ENCODE results near the gene NT5DC1. TPM values are rescaled to one million over a fixed set of nuclear protein-coding genes. Genes with fewer than 3 reads are reported as not detected.

The NT5DC1 gene
- total RNA-seq, 2 donors from 2014 or later: 28.4 to 33.9 TPM

DNA sequence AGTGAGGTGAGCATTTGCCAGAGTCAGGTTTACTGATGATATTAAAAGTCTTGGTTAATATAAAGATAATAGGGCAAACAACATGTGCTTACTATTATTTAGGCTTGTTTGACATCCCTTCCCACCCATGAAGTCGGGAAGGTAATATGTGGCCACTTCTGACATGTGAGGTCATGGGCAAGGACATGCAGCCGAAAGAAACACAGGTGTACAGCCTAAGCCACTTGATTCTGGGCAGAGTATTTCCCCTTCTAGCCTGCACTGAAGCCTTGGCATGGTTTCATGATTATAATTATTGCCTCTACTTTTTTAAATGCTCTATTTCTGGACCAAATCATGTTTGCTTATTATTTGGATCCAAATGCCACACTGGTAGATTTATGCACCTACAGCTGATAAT is 100.9 kb downstream of the NT5DC1 start:
- Mint-ChIP-seq H3K27me3 (no peaks in the 10 kb centered on the region), H3K36me3 (no peaks in the 10 kb centered on the region), H3K4me1 (ENCODE audit: low read depth in 2 of 2) (peaks cover 20 to 28% of the 10 kb centered on the region in 2 donors), H3K4me3 (no peak overlapping the region), H3K9me3 (peaks cover 3% of the 10 kb centered on the region), H3K27ac (peak overlapping the region in 1 of 2 donors; percentile 19)
- DNase-seq (ENCODE audit: low spot score): no peak
- ATAC-seq: no peak

DNA sequence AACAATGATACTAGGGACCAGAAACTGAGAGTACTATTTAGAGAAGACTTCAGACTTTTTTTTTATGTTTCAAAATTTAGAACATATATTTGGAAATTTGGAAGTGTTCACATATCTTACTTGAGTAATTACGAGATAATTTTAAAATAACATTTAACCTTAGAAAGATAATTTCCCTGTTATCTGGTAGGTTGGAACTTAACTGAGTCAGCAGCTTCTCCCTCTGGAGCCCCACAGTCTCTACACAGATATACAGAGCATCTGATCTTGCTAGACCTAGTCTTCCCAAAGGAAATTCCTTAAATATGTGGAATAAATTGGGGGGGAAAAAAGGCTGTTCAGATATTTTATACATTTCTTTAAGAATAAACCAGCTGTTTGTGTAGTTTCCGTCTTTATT is 104.6 kb downstream of the NT5DC1 start:
- DNase-seq (ENCODE audit: low spot score): no peak
- ATAC-seq: no peak
- peaks cover 20 to 29% of the 10 kb centered on the region in 2 donors for H3K4me1 Mint-ChIP-seq (ENCODE audit: low read depth in 2 of 2)
- peak overlapping the region; percentile 50 for H3K4me3 Mint-ChIP-seq
- H3K9me3 Mint-ChIP-seq: no peaks in the 10 kb centered on the region
- peak overlapping the region; percentile 72 to 86 for H3K27ac Mint-ChIP-seq
- no peaks in the 10 kb centered on the region for H3K27me3 Mint-ChIP-seq
- H3K36me3 Mint-ChIP-seq: no peaks in the 10 kb centered on the region

DNA sequence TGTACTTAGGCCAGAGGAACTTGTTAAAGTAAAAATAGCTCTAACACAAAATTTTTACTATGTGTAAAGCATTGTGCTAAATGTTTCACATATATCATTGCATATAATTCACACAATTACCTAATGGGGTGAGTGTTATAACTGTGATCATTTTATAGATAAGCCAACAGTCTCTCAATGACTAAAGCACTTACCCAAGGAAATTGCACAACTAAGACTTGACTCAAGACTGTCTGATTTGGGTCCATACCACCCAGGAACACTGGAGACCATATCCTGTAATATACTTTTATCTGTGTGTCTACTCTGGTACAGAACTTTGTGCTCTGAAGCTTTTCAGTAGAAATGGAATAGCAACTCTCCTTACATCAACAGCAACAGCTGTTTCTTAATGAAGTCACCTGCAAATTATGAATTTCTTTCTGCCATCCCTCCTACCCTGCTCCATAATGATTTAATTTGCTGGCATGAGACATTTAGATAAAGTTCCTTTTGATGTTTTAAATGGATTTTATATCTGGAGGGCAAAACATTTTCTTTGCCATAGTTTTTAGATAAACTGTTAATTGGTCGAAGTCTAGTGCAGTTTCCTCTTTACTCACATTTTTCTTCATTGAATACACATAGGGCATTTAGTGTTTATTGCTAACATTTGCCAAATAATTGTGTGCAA is 105.7 kb downstream of the NT5DC1 start:
- no peaks in the 10 kb centered on the region for H3K9me3 Mint-ChIP-seq
- no peak for DNase-seq (ENCODE audit: low spot score)
- ATAC-seq: peak; percentile 94 to 96
- peaks cover 20 to 23% of the 10 kb centered on the region in 2 donors for H3K4me1 Mint-ChIP-seq (ENCODE audit: low read depth in 2 of 2)
- H3K27me3 Mint-ChIP-seq: no peaks in the 10 kb centered on the region
- H3K27ac Mint-ChIP-seq: peak overlapping the region; percentile 72 to 86
- H3K4me3 Mint-ChIP-seq: peak overlapping the region; percentile 39
- H3K36me3 Mint-ChIP-seq: no peaks in the 10 kb centered on the region

DNA sequence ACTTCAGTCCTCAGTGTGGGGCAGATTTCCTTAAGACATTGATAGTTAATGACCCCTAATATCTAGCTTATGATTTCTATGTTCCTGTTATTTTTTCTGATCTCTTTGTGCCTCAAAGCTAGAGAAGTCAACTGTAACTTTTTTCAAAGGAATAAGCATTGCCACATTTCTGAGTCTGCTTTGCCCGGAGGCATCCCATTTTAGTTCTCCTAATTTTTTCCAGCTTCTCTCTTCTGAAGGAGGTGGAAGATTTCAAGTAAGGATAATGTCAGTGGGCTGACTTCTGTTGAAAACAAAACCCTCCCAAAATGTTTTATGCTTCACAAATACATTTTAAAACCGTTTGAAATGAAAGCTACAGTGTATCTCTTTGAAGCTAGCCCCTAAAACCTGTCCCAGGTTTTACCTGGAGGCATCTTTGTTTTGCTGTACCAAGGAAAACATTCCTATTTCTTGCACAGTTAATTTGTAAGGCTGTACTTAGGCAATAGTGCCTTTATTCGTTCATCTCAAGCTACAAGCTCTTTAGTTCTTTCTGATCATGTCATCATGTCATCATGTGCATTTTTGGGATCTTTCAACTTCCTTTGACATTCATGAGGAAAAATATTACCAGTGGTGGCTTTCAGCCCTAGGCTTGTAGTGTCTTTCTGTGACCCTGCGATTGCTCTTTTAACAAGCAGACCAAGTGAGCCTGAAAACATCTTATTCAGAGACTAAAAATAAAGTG is 107.6 kb downstream of the NT5DC1 start:
- Mint-ChIP-seq H3K9me3 (no peaks in the 10 kb centered on the region), H3K4me3 (no peak overlapping the region), H3K4me1 (ENCODE audit: low read depth in 2 of 2) (peaks cover 17 to 18% of the 10 kb centered on the region in 2 donors), H3K27ac (peak overlapping the region in 1 of 2 donors; percentile 56), H3K27me3 (no peaks in the 10 kb centered on the region), H3K36me3 (no peaks in the 10 kb centered on the region)
- DNase-seq (ENCODE audit: low spot score) (no peak), ATAC-seq (no peak)

DNA sequence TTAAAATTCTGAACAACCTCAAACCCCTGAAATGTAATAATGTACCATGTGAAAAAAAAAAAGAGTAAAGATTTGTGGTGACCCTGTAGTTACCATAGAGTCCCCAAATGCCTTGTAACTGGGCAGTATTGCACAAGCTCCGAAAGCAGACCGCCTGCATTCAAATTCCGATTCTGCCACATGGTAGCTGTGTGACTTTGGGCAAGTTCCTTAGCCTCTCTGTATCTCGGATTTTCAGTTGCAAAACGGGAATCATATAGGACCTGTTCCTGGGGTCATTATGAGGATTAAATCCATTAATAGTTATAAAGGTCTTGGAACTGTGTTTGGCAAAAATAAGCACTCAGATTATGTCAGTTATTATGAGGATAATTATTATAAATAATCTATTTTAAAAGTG is 109.7 kb downstream of the NT5DC1 start:
- ATAC-seq (no peak), DNase-seq (ENCODE audit: low spot score) (no peak)
- Mint-ChIP-seq H3K27ac (no peak overlapping the region), H3K4me1 (ENCODE audit: low read depth in 2 of 2) (peaks cover 7 to 10% of the 10 kb centered on the region in 2 donors), H3K9me3 (no peaks in the 10 kb centered on the region), H3K36me3 (no peaks in the 10 kb centered on the region), H3K4me3 (no peak overlapping the region), H3K27me3 (no peaks in the 10 kb centered on the region)

DNA sequence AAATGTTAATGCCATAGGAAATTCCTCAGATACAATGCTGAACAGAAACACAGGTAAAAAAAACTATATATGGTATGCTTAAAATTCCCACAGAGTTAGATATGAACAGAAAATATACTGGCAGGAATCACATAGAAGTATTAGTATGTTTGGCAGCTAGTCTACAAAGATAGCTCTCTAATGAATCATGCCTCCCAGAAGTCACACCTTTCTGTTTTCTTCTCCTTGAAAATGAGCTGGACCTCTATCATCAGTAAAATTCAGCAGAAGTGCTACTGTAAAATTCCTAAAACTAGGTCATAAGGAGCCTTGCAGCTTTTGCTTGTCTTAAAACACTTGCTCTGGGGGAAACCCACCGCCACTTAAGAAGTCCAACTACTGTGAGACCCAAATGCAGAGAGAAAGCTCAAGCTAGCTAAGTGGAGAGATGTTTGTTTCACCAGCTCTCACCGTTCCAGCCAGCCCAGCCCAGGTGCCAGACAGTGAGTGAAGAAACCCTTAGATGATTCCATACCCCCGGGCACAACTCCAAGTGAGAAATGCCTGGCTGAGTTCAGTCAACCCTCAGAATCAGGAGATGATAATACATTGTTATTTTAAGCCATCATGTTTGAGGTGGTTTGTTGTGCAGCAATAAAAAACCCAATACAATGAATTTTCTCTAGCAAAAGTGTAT is 110.2 kb downstream of the NT5DC1 start:
- H3K4me1 Mint-ChIP-seq (ENCODE audit: low read depth in 2 of 2): peaks cover 3 to 6% of the 10 kb centered on the region in 2 donors
- no peaks in the 10 kb centered on the region for H3K27me3 Mint-ChIP-seq
- H3K4me3 Mint-ChIP-seq: no peak overlapping the region
- H3K27ac Mint-ChIP-seq: no peak overlapping the region
- H3K9me3 Mint-ChIP-seq: no peaks in the 10 kb centered on the region
- no peaks in the 10 kb centered on the region for H3K36me3 Mint-ChIP-seq
- ATAC-seq (no peak), DNase-seq (ENCODE audit: low spot score) (no peak)

DNA sequence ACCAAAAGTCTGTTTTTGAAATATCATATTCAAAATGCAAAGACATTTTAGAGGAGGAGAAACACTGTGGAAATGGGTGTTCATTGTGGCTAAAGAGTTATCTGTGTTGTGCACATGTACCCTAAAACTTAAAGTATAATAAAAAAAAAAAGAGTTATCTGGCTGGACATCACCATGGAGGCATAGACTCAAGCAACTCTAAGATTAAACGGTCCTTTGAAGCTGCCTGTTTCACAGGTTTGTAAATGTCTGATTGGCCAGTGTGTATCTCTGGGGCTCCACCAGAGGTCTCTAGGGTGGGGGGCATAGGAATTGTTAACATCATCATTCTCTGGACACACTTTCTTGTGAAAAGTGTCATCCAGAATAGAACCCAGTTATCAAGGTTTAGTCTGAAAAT is 114.0 kb downstream of the NT5DC1 start:
- ATAC-seq (no peak), DNase-seq (ENCODE audit: low spot score) (no peak)
- Mint-ChIP-seq H3K27ac (no peak overlapping the region), H3K36me3 (no peaks in the 10 kb centered on the region), H3K27me3 (no peaks in the 10 kb centered on the region), H3K4me1 (ENCODE audit: low read depth in 2 of 2) (peaks cover 0 to 4% of the 10 kb centered on the region in 2 donors), H3K9me3 (no peaks in the 10 kb centered on the region), H3K4me3 (no peak overlapping the region)

DNA sequence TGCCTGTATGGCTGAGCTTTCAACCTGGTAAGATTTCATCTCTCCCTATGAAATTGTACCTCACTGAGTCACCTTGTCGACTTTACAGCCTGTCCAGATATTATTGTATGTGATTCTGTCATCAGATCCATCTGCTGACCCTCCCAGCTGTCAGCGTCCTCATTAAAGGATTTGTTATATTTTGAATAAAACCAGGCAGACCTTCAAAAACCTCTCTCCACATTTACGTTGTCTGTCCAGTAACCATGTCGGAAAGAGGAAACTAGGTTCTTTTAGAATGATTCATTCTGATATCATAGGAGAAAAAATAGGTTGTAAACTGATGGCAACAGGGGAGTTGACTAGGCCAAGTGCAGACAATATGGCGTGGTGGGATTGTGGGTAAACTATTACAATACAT is 114.8 kb downstream of the NT5DC1 start:
- no peak overlapping the region for H3K27ac Mint-ChIP-seq
- no peak for ATAC-seq
- no peak overlapping the region for H3K4me3 Mint-ChIP-seq
- H3K36me3 Mint-ChIP-seq: no peaks in the 10 kb centered on the region
- H3K9me3 Mint-ChIP-seq: no peaks in the 10 kb centered on the region
- DNase-seq (ENCODE audit: low spot score): no peak
- peaks cover 0 to 4% of the 10 kb centered on the region in 2 donors for H3K4me1 Mint-ChIP-seq (ENCODE audit: low read depth in 2 of 2)
- no peaks in the 10 kb centered on the region for H3K27me3 Mint-ChIP-seq

DNA sequence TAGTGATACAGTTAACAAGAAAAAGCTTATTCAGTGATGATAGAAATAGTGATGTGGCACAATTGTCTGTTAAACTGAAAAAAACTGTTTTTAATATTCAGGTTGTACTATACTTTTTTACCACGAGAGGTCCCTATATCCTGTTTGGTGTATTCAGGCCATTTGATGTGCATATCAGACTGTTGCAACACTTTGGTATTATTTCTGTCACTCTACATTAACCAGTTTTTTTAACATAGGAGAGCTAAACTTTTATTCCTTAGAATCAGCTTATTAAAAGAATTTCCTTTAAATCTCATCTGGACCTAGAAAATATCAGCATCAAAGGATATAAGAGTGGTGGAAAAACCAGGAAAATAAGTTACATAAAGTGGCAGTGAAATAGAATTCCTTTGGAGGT is 116.4 kb downstream of the NT5DC1 start:
- Mint-ChIP-seq H3K4me3 (no peak overlapping the region), H3K4me1 (ENCODE audit: low read depth in 2 of 2) (peaks cover 0 to 8% of the 10 kb centered on the region in 2 donors), H3K9me3 (no peaks in the 10 kb centered on the region), H3K36me3 (no peaks in the 10 kb centered on the region), H3K27me3 (no peaks in the 10 kb centered on the region), H3K27ac (no peak overlapping the region)
- no peak for DNase-seq (ENCODE audit: low spot score)
- no peak for ATAC-seq

DNA sequence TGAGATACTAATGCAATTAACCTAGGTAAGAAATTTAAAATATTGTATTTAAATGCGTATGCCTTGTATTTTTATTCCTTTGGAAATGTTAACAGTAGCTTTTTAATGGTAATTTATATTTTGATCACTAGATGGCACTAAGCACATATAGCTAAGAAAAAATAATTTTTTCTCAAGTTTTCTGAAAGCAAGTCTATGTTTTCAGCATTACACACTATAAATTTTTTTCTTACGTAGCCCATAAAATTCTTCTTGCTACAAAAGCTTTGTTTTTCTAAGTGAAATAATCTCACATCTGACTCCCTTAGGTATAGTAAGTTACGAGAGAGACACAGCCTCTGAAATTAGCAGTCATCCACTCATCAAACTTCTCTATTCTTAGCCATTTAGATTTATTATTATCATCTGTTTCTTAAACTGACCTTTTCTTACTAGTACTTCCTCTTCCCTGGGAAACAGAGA is 117.5 kb downstream of the NT5DC1 start:
- Mint-ChIP-seq H3K27me3 (no peaks in the 10 kb centered on the region), H3K27ac (no peak overlapping the region), H3K9me3 (no peaks in the 10 kb centered on the region), H3K4me3 (no peak overlapping the region), H3K4me1 (ENCODE audit: low read depth in 2 of 2) (peaks cover 0 to 8% of the 10 kb centered on the region in 2 donors), H3K36me3 (no peaks in the 10 kb centered on the region)
- DNase-seq (ENCODE audit: low spot score) (no peak), ATAC-seq (no peak)

DNA sequence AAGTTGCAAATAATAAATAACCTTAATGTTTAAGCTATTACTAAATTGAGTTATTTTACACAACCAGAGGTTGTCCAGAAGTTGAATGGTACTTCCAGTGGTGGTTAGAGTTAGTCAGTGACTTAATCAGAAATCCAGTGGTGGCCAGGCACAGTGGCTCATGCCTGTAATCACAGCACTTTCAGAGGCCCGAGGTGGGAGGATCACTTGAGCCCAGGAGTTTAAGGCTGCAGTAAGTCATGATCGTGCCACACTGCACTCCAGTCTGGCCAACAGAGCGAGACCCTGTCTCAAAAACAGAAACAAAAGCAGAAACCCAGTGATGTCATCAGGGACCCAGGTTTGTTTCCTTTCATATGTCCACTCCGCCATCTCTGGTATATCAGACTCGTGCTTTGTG is 118.2 kb downstream of the NT5DC1 start:
- Mint-ChIP-seq H3K4me1 (ENCODE audit: low read depth in 2 of 2) (peaks cover 0 to 8% of the 10 kb centered on the region in 2 donors), H3K27me3 (no peaks in the 10 kb centered on the region), H3K4me3 (no peak overlapping the region), H3K9me3 (no peaks in the 10 kb centered on the region), H3K27ac (no peak overlapping the region), H3K36me3 (no peaks in the 10 kb centered on the region)
- ATAC-seq (no peak), DNase-seq (ENCODE audit: low spot score) (no peak)

DNA sequence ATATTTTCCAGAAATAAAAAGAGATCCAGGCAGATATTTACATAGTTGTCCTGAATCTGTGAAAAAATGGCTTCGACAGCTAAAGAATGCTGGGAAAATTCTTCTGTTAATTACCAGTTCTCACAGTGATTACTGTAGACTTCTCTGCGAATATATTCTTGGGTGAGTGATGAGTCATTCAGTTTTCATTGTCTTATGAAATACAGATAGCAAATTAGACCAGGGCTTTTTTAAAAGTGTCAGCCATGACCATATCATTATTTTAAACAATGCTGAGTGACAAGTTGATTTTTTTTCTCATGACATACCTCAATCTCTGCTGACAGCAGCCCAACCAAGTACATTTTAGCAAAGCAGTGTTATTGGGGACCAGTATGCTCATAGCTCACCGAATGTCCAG is 120.4 kb downstream of the NT5DC1 start:
- Mint-ChIP-seq H3K9me3 (no peaks in the 10 kb centered on the region), H3K4me3 (no peak overlapping the region), H3K4me1 (ENCODE audit: low read depth in 2 of 2) (peaks cover 0 to 10% of the 10 kb centered on the region in 2 donors), H3K27ac (no peak overlapping the region), H3K36me3 (no peaks in the 10 kb centered on the region), H3K27me3 (no peaks in the 10 kb centered on the region)
- ATAC-seq: no peak
- DNase-seq (ENCODE audit: low spot score): no peak

DNA sequence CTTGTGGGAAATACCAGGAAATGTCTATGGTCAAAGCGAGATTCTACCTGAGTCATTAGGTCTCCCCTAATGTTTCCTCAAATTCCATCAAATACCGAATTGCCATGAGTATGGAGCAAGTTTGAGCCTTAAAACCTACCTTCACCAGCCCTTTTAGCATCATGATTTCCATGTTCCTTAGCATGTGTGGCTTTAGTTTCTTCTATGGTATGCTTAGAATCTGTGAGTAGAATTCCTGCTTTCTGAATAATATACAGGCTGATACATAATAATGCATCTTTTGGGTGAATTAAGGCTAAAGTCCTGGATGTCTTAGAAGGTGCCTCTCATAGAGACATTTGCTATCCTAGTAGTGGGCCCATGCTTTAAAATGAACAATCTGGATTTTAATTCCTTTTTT is 121.3 kb downstream of the NT5DC1 start:
- Mint-ChIP-seq H3K9me3 (no peaks in the 10 kb centered on the region), H3K4me3 (no peak overlapping the region), H3K27me3 (no peaks in the 10 kb centered on the region), H3K36me3 (no peaks in the 10 kb centered on the region), H3K27ac (no peak overlapping the region), H3K4me1 (ENCODE audit: low read depth in 2 of 2) (peaks cover 0 to 9% of the 10 kb centered on the region in 2 donors)
- ATAC-seq (no peak), DNase-seq (ENCODE audit: low spot score) (no peak)

DNA sequence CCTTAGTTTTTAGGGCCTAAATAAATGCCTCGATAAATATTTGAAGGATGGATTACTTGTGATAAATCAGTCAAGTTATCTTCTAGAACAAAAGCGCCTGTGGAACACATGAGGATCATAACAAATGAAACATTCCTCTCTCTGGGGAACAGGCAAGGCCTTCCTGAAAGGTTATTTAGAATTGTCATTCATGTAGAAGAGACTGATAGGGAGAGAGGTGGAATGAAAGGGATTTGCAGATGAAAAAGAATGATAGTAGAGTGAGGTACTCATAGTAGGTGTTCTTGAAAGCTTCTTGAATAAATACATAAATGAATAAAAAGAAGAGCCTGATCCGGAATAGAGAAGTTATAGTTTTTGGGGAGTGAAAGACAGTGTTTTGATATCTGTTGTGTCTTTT is 122.7 kb downstream of the NT5DC1 start:
- no peak overlapping the region for H3K27ac Mint-ChIP-seq
- H3K4me1 Mint-ChIP-seq (ENCODE audit: low read depth in 2 of 2): peaks cover 0 to 6% of the 10 kb centered on the region in 2 donors
- H3K4me3 Mint-ChIP-seq: no peak overlapping the region
- no peaks in the 10 kb centered on the region for H3K36me3 Mint-ChIP-seq
- DNase-seq (ENCODE audit: low spot score) (no peak), ATAC-seq (no peak)
- H3K27me3 Mint-ChIP-seq: no peaks in the 10 kb centered on the region
- no peaks in the 10 kb centered on the region for H3K9me3 Mint-ChIP-seq

Measured in natural killer cell treated with Interleukin-12 subunit alpha and Interleukin-12 subunit beta and Interleukin-15 and Interleukin-18, amount 100 ng/mL, for 72 hours (primary cell).